ENCODE results near the gene KLK4.
A peak's percentile ranks its signal among the peaks of the same experiment; 100 is the strongest.

Gene KLK4

DNA sequence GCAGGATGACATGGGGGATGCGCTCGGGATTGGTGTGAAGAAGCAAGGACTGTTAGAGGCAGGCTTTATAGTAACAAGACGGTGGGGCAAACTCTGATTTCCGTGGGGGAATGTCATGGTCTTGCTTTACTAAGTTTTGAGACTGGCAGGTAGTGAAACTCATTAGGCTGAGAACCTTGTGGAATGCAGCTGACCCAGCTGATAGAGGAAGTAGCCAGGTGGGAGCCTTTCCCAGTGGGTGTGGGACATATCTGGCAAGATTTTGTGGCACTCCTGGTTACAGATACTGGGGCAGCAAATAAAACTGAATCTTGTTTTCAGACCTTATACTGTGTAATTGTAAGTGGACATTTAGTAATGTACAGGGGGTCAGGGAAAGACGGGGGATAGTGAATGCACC is 31.0 kb downstream of the KLK4 start:
- H3K27ac ChIP-seq (ENCODE audit: low read length) = no peak overlapping the region
- H2AFZ ChIP-seq (ENCODE audit: low read depth, low read length) = no peak overlapping the region
- no peak for TF ChIP-seq EZH2phosphoT487 (IDR thresholded peaks at IDR 0.05; ENCODE audit: low read depth)
- TF ChIP-seq, protein P1, sequence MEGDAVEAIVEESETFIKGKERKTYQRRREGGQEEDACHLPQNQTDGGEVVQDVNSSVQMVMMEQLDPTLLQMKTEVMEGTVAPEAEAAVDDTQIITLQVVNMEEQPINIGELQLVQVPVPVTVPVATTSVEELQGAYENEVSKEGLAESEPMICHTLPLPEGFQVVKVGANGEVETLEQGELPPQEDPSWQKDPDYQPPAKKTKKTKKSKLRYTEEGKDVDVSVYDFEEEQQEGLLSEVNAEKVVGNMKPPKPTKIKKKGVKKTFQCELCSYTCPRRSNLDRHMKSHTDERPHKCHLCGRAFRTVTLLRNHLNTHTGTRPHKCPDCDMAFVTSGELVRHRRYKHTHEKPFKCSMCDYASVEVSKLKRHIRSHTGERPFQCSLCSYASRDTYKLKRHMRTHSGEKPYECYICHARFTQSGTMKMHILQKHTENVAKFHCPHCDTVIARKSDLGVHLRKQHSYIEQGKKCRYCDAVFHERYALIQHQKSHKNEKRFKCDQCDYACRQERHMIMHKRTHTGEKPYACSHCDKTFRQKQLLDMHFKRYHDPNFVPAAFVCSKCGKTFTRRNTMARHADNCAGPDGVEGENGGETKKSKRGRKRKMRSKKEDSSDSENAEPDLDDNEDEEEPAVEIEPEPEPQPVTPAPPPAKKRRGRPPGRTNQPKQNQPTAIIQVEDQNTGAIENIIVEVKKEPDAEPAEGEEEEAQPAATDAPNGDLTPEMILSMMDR (IDR thresholded peaks at IDR 0.05; ENCODE audit: low read depth, low read length) = no peak
- peaks cover 15% of the 10 kb centered on the region for H3K4me1 ChIP-seq (ENCODE audit: low read length)
- no peaks in the 10 kb centered on the region for H3K9me3 ChIP-seq (ENCODE audit: insufficient read depth, low read length)
- peaks cover 53% of the 10 kb centered on the region for H3K27me3 ChIP-seq (ENCODE audit: low read depth, low read length)
- H3K4me2 ChIP-seq (ENCODE audit: low read length) = no peak overlapping the region
- no peak overlapping the region for H3K4me3 ChIP-seq (ENCODE audit: low read length)
- no peaks in the 10 kb centered on the region for H3K36me3 ChIP-seq (replicated peaks; ENCODE audit: low read depth, low read length)
- H4K20me1 ChIP-seq (ENCODE audit: insufficient read depth, low read length) = no peaks in the 10 kb centered on the region
- H3K9ac ChIP-seq (ENCODE audit: low read length) = no peak overlapping the region
- no peaks in the 10 kb centered on the region for H3K79me2 ChIP-seq (ENCODE audit: low read length)

DNA sequence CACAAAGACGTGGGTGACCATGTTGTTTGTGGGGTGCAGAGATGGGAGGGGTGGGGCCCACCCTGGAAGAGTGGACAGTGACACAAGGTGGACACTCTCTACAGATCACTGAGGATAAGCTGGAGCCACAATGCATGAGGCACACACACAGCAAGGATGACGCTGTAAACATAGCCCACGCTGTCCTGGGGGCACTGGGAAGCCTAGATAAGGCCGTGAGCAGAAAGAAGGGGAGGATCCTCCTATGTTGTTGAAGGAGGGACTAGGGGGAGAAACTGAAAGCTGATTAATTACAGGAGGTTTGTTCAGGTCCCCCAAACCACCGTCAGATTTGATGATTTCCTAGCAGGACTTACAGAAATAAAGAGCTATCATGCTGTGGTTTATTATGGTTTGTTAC is 32.3 kb downstream of the KLK4 start:
- Histone ChIP-seq H3K4me3 (ENCODE audit: low read length) (no peak overlapping the region), H4K20me1 (ENCODE audit: insufficient read depth, low read length) (no peaks in the 10 kb centered on the region), H3K9me3 (ENCODE audit: insufficient read depth, low read length) (no peaks in the 10 kb centered on the region), H3K27ac (ENCODE audit: low read length) (no peak overlapping the region), H3K4me2 (ENCODE audit: low read length) (no peak overlapping the region), H2AFZ (ENCODE audit: low read depth, low read length) (no peak overlapping the region), H3K27me3 (ENCODE audit: low read depth, low read length) (peaks cover 52% of the 10 kb centered on the region), H3K9ac (ENCODE audit: low read length) (no peak overlapping the region), H3K79me2 (ENCODE audit: low read length) (no peaks in the 10 kb centered on the region), H3K36me3 (replicated peaks; ENCODE audit: low read depth, low read length) (no peaks in the 10 kb centered on the region), H3K4me1 (ENCODE audit: low read length) (peaks cover 15% of the 10 kb centered on the region)
- TF ChIP-seq EZH2phosphoT487 (IDR thresholded peaks at IDR 0.05; ENCODE audit: low read depth) = no peak
- TF ChIP-seq, protein P1 (IDR thresholded peaks at IDR 0.05; ENCODE audit: low read depth, low read length) = no peak

DNA sequence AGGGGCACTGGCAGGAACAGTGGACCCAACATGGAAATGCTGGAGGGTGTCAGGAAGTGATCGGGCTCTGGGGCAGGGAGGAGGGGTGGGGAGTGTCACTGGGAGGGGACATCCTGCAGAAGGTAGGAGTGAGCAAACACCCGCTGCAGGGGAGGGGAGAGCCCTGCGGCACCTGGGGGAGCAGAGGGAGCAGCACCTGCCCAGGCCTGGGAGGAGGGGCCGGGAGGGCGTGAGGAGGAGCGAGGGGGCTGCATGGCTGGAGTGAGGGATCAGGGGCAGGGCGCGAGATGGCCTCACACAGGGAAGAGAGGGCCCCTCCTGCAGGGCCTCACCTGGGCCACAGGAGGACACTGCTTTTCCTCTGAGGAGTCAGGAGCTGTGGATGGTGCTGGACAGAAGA is 33.9 kb downstream of the KLK4 start:
- H3K9ac ChIP-seq (ENCODE audit: low read length) = no peak overlapping the region
- no peak overlapping the region for H2AFZ ChIP-seq (ENCODE audit: low read depth, low read length)

DNA sequence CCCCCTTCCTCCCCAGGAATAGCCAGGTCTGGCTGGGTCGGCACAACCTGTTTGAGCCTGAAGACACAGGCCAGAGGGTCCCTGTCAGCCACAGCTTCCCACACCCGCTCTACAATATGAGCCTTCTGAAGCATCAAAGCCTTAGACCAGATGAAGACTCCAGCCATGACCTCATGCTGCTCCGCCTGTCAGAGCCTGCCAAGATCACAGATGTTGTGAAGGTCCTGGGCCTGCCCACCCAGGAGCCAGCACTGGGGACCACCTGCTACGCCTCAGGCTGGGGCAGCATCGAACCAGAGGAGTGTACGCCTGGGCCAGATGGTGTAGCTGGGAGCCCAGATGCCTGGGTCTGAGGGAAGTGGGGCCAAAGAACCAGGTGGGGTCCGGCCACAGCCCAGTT is 34.7 kb downstream of the KLK4 start:
- no peaks in the 10 kb centered on the region for H3K79me2 ChIP-seq (ENCODE audit: low read length)
- peaks cover 51% of the 10 kb centered on the region for H3K27me3 ChIP-seq (ENCODE audit: low read depth, low read length)
- peaks cover 15% of the 10 kb centered on the region for H3K4me1 ChIP-seq (ENCODE audit: low read length)
- H3K9me3 ChIP-seq (ENCODE audit: insufficient read depth, low read length) = no peaks in the 10 kb centered on the region
- H2AFZ ChIP-seq (ENCODE audit: low read depth, low read length) = peak overlapping the region; percentile 44
- TF ChIP-seq, protein P1 (IDR thresholded peaks at IDR 0.05; ENCODE audit: low read depth, low read length) = no peak
- no peak for TF ChIP-seq EZH2phosphoT487 (IDR thresholded peaks at IDR 0.05; ENCODE audit: low read depth)
- no peaks in the 10 kb centered on the region for H3K36me3 ChIP-seq (replicated peaks; ENCODE audit: low read depth, low read length)
- no peak overlapping the region for H3K27ac ChIP-seq (ENCODE audit: low read length)
- H3K4me3 ChIP-seq (ENCODE audit: low read length) = peak overlapping the region; percentile 7
- peak overlapping the region; percentile 17; the same call in 1 of the 2 replicates for H3K9ac ChIP-seq (ENCODE audit: low read length)
- peak overlapping the region; percentile 39 for H3K4me2 ChIP-seq (ENCODE audit: low read length)
- no peaks in the 10 kb centered on the region for H4K20me1 ChIP-seq (ENCODE audit: insufficient read depth, low read length)

More for the DNA sequence above, 33.9 kb downstream of the KLK4 start:
- peaks cover 53% of the 10 kb centered on the region for H3K27me3 ChIP-seq (ENCODE audit: low read depth, low read length)
- H3K4me1 ChIP-seq (ENCODE audit: low read length) = peaks cover 15% of the 10 kb centered on the region
- TF ChIP-seq, protein P1 (IDR thresholded peaks at IDR 0.05; ENCODE audit: low read depth, low read length) = no peak
- no peak for TF ChIP-seq EZH2phosphoT487 (IDR thresholded peaks at IDR 0.05; ENCODE audit: low read depth)
- H3K27ac ChIP-seq (ENCODE audit: low read length) = no peak overlapping the region
- no peaks in the 10 kb centered on the region for H3K79me2 ChIP-seq (ENCODE audit: low read length)
- H3K9me3 ChIP-seq (ENCODE audit: insufficient read depth, low read length) = no peaks in the 10 kb centered on the region
- no peaks in the 10 kb centered on the region for H4K20me1 ChIP-seq (ENCODE audit: insufficient read depth, low read length)
- H3K4me3 ChIP-seq (ENCODE audit: low read length) = no peak overlapping the region
- H3K36me3 ChIP-seq (replicated peaks; ENCODE audit: low read depth, low read length) = no peaks in the 10 kb centered on the region
- no peak overlapping the region for H3K4me2 ChIP-seq (ENCODE audit: low read length)
